Heart right ventricle (tissue), 16 donors: ENCODE results near the gene IER3. TPM values are rescaled to one million over a fixed set of nuclear protein-coding genes. Genes with fewer than 3 reads are reported as not detected.
A peak's percentile ranks its signal among the peaks of the same experiment; 100 is the strongest.

Experiments used
- ATAC-seq, 8 donors: fragments of 200-7000 bp; cut with Tn5 transposase; one replicate each; pipeline ENCODE4 v1.9.1; 2020; ENCODE audit warnings: mild to moderate bottlenecking in 8 of 8, moderate library complexity in 8 of 8, moderate number of reproducible peaks in 1 of 8
- DNase-seq, 2 donors: peaks; one replicate each; pipeline ENCODE4 v3.0.0-alpha.2; 2020
- H3K27ac ChIP-seq, 10 donors: fragments of 200-600 bp; sonication (generic) in 2 of 10; one replicate each; pipeline versions ENCODE4 v1.5.0 to v1.8.0; 2020 to 2022; ENCODE audit warnings: mild to moderate bottlenecking in 3 of 10
- H3K27me3 ChIP-seq, 7 donors: fragments of 200-600 bp; one replicate each; pipeline ENCODE4 v1.8.0; 2021 to 2022; ENCODE audit warnings: mild to moderate bottlenecking in 2 of 7
- H3K36me3 ChIP-seq, 9 donors: fragments of 200-600 bp; sonication (generic) in 1 of 9; one replicate each; pipeline versions ENCODE4 v1.5.0 to v1.8.0; 2020 to 2022; ENCODE audit warnings: mild to moderate bottlenecking in 2 of 9
- H3K4me1 ChIP-seq, 9 donors: fragments of 200-600 bp; sonication (generic) in 1 of 9; one replicate each; pipeline versions ENCODE4 v1.5.0 to v1.8.0; 2020 to 2022; ENCODE audit warnings: mild to moderate bottlenecking in 4 of 9
- H3K4me3 ChIP-seq, 10 donors: fragments of 200-600 bp; sonication (generic) in 2 of 10; one replicate each; pipeline versions ENCODE4 v1.5.0 to v1.8.0; 2020 to 2022; ENCODE audit warnings: mild to moderate bottlenecking in 7 of 10, moderate library complexity in 2 of 10
- H3K9me3 ChIP-seq, 11 donors: fragments of 200-600 bp in 10 of 11; sonication (generic) in 2 of 11; one replicate each; pipeline versions ENCODE4 v1.5.0 to v1.8.0; 2013 to 2022; ENCODE audit warnings: mild to moderate bottlenecking in 2 of 11, control low read depth in 1 of 11, moderate library complexity in 1 of 11
- CTCF ChIP-seq, 9 donors: fragments of 200-600 bp; sonication (generic) in 2 of 9; IDR thresholded peaks; one replicate each; pipeline versions ENCODE4 v1.5.0 to v1.8.0; 2021 to 2022; ENCODE audit warnings: antibody characterized with exemption in 9 of 9, mild to moderate bottlenecking in 5 of 9, moderate library complexity in 1 of 9
- WGBS, 2 donors: extraction: QIAGEN DNeasy Blood & Tissue Kit; methylation state at CpG; one replicate each; pipeline ENCODE4 v1.1.7; 2013; ENCODE audit warnings: inconsistent platforms in 1 of 2; 5-methylcytosine and 5-hydroxymethylcytosine counted together
- intact Hi-C, 10 donors: fragments of 100-400 bp; cut with DNase I; formaldehyde crosslinking; loops; one replicate each; pipeline versions ENCODE4 v1.11.1 to v1.14.2; 2022
- polyA plus RNA-seq, 2 donors: library from polyadenylated mRNA; stranded (reverse); fragments of 200-250 nt; gene quantifications; one replicate each; pipeline ENCODE4 v1.2.3, GENCODE V29; 2013
- total RNA-seq, 10 donors: library from RNA; stranded (reverse); fragmentation: NEBNext Ultra II Directional in 3 of 10; extraction: Animal tissue kit (Norgen Biotek cat#: 25700) in 3 of 10; gene quantifications; one replicate each; pipeline versions ENCODE4 v1.2.1 to v1.2.4, GENCODE V29; 2021 to 2023
- donor health status: Arrhythmogenic right ventricular cardiomyopathy.
- donor health status: ischemic (EF 13 %, LVEDD 7.1; RV severe dilation, severe dysfunction).
- donor health status: healthy with polysubstance abuse.
- donor health status: DM: no; HTN: yes; CAD: no.
- donor health status: DM: no; HTN: no; CAD: no.
- donor health status: ischemic (EF 25% LVEDD 6.9; RV normal size, moderate dysfunction).
- donor health status: ischemic (EF 25% LVEDD 5.7; RV mildly dilated, moderate dysfunction).
- donor health status: healthy.
- donor health status: DM: yes; HTN: yes; CAD: no.
- donor health status: Ischemic cardiomyopathy.
- donor health status: ischemic (EF 35%, LVEDD 5.7; RV mildly dilated, moderate dysfunction).
- donor health status: nonischemic (EF 11% LVEDD 7.7; RV severe dilation, severe dysfunction).
- donor health status: DM: yes; HTN: yes; CAD: no.
- donor health status: PGD.
- donor health status: ischemic (EF 29% LVEDD 5.4; RV normal size, mild dysfunction).
- donor health status: nonischemic (EF 23%, LVEDD 6.1; RV moderate dilation, normal function).

The IER3 gene
- total and polyA plus RNA-seq, 12 donors = 15.6 to 309 (median 103) TPM

GRCh38 chr6:30778001-30778635, 33.8 kb upstream of the IER3 start:
- H3K4me3 ChIP-seq = no peak overlapping the region
- H3K27me3 ChIP-seq = no peaks in the 10 kb centered on the region
- ATAC-seq = no peak
- WGBS, 2 donors = 78 to 85% methylated on average over 3 of the region's 3 CpGs
- no peak for DNase-seq
- no peaks in the 10 kb centered on the region for H3K9me3 ChIP-seq
- peaks cover 25 to 75% (median 48%) of the 10 kb centered on the region in 9 donors for H3K4me1 ChIP-seq
- intact Hi-C loops = no loop called here
- H3K36me3 ChIP-seq = no peaks in the 10 kb centered on the region
- no peak for TF ChIP-seq CTCF (IDR thresholded peaks at IDR 0.05)
- peak overlapping the region in 9 of 10 donors; percentile 80 to 97 (median 96) for H3K27ac ChIP-seq

GRCh38 chr6:30777155-30777485, 32.8 kb upstream of the IER3 start:
- TF ChIP-seq CTCF (IDR thresholded peaks at IDR 0.05) = no peak
- H3K4me1 ChIP-seq = peaks cover 24 to 65% (median 38%) of the 10 kb centered on the region in 9 donors
- H3K27me3 ChIP-seq = no peaks in the 10 kb centered on the region
- no peak overlapping the region for H3K4me3 ChIP-seq
- ATAC-seq = no peak
- DNase-seq = no peak
- no peaks in the 10 kb centered on the region for H3K9me3 ChIP-seq
- 98 to 99% methylated on average over 3 of the region's 3 CpGs for WGBS, 2 donors
- no peaks in the 10 kb centered on the region for H3K36me3 ChIP-seq
- peak overlapping the region in 5 of 10 donors; percentile 15 to 97 (median 96) for H3K27ac ChIP-seq
- intact Hi-C loops = no loop called here

- 86 to 88% methylated on average over 5 of the region's 5 CpGs for WGBS, 2 donors
- Histone ChIP-seq H3K4me1 (peaks cover 22 to 60% (median 35%) of the 10 kb centered on the region in 9 donors), H3K27ac (peak overlapping the region in 2 of 10 donors; percentile 3 to 42), H3K36me3 (no peaks in the 10 kb centered on the region), H3K4me3 (no peak overlapping the region), H3K27me3 (no peaks in the 10 kb centered on the region), H3K9me3 (no peaks in the 10 kb centered on the region)
- DNase-seq = no peak
- ATAC-seq = no peak
- intact Hi-C loops = no loop called here
- no peak for TF ChIP-seq CTCF (IDR thresholded peaks at IDR 0.05)
Measured at GRCh38 chr6:30776390-30777154, 32.2 kb upstream of the IER3 start.

GRCh38 chr6:30775104-30775503, 30.8 kb upstream of the IER3 start:
- H3K36me3 ChIP-seq = no peaks in the 10 kb centered on the region
- no peaks in the 10 kb centered on the region for H3K27me3 ChIP-seq
- intact Hi-C loops = no loop called here
- DNase-seq (no peak), ATAC-seq (no peak)
- WGBS, 2 donors = 89 to 92% methylated on average over 2 of the region's 2 CpGs
- no peaks in the 10 kb centered on the region for H3K9me3 ChIP-seq
- H3K4me3 ChIP-seq = no peak overlapping the region
- H3K4me1 ChIP-seq = peaks cover 10 to 50% (median 20%) of the 10 kb centered on the region in 9 donors
- TF ChIP-seq CTCF (IDR thresholded peaks at IDR 0.05) = no peak
- peak overlapping the region in 6 of 10 donors; percentile 46 to 76 (median 61) for H3K27ac ChIP-seq
